ENCODE measurements around the gene SKA2.
"Not testable (repeated sequence)": the region's sequence is repeated elsewhere in the genome, so short reads cannot be mapped to it uniquely, and the experiment has no call there.

Gene SKA2

GRCh38 chr17:59097876-59098275, 57.1 kb downstream of the SKA2 start:
- DNase-seq (ENCODE audit: low spot score): no peak

DNA sequence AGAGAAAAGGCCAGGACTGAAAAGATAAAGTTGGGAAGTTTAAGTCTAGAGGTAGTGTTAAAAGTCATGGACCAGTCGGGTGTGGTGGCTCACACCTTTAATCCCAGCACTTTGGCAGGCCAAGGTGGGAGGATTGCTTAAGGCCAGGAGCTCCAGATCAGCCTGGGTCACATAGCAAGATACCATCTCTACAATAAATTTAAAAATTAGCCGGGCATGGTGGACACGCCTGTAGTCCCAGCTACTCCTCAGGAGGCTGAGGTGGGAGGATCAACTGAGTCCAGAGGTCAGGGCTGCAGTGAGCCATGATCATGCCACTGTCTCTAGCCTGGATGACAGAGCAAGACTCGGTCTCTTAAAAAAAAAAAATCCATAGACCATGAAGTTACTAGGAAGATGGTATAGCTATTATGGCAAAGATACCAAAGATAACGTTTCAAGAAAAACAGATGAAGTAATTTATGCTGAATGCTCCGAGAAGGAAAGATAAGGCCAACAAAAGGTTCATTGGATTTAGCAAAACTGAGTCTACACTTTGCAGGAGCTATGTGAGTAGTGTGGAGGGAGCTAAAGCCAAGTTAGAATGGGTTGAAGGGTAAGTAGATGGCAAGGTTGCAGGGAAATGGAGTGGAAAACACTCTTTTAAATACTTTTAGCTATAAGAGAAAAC, 60.0 kb downstream of the SKA2 start:
- no peak for DNase-seq (ENCODE audit: low spot score)

GRCh38 chr17:59093702-59094231, 61.2 kb downstream of the SKA2 start:
- DNase-seq (ENCODE audit: low spot score): no peak

DNA sequence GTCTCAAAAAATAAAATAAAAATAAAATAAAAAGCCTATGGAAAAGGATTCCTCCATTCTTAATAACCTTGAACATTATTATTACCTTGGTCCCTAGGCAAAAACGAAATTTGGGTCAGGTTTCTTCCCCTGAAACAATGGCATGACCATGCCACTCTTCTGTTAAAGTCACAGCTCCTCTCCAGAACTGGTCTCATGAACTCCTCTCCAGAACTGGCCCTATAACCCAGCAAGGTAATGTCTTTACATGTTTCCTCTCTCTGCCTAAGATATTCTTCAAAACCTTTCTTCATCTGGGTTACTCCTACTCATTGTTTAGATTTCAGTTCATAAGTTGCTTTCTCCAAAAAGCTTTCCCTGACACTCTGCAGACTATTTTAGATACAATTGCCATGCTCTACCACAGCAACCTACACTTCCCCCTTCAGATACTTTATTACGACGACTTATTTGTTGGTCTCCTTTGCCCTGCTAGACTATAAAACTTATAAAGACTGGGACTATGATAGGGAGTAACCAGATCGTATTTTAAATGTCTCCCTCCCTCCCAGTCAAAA, 61.8 kb downstream of the SKA2 start:
- DNase-seq (ENCODE audit: low spot score): no peak

GRCh38 chr17:59090593-59090992, 64.4 kb downstream of the SKA2 start:
- not testable (repeated sequence) for DNase-seq (ENCODE audit: low spot score)

GRCh38 chr17:59084154-59084553, 70.8 kb downstream of the SKA2 start:
- DNase-seq (ENCODE audit: low spot score): no peak

DNA sequence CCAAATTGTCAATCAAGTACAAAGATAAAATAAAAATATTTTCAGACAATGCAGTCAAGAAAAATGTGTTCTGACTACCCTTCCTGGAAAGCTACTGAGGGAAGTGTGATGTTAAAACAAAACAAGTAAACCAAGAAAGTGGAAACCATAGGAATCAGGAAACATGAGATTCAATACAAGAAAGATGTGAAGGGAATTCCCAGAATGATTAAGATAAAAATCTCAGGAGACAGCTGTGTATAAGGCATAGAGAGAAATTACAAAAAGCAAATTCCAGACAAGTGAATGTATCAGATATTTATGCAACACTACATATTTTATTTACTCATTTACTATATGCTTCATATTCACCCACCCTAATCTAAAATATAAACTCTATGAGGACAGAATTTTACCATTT, 80.5 kb downstream of the SKA2 start:
- DNase-seq (ENCODE audit: low spot score): no peak

- DNase-seq (ENCODE audit: low spot score): no peak
These were observed 81.0 kb downstream of the SKA2 start for GRCh38 chr17:59073972-59074371.

GRCh38 chr17:59069856-59070255, 85.1 kb downstream of the SKA2 start:
- DNase-seq (ENCODE audit: low spot score): no peak

DNA sequence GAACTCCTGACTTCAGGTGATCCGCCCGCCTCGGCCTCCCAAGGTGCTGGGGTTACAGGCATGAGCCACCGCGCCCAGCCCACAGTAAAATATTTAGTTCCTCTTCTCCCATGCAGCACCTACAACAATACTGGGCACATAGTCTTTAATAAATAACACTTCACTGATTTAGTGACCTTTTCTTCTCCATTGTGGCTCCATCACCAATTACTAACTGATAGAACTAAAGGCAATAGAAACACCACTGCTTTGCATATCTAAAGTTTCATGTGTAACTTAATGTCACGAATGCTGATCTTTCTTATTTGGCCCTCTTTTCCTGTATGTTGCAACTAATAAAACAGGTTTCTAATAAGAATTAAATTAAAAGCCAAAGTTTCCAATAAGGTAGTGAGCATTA, 87.2 kb downstream of the SKA2 start:
- no peak for DNase-seq (ENCODE audit: low spot score)

DNA sequence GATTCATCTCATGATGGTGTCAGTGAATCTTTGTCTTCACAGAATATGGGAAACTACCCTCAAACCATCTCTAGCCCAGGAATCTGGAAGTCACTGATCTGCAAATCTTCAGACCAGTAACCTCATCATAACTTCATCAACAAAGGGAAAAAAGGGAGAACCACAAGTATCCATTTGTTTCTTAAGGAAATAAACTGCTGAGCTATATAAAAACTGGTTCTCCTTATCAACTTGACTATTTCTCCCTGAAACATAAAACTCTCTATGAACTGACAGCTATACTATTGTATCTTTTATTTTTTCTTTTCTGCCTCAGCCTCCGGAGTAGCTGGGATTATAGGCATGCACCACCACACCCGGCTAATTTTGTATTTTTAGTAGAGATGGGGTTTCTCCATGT, 87.6 kb downstream of the SKA2 start:
- DNase-seq (ENCODE audit: low spot score): no peak

DNA sequence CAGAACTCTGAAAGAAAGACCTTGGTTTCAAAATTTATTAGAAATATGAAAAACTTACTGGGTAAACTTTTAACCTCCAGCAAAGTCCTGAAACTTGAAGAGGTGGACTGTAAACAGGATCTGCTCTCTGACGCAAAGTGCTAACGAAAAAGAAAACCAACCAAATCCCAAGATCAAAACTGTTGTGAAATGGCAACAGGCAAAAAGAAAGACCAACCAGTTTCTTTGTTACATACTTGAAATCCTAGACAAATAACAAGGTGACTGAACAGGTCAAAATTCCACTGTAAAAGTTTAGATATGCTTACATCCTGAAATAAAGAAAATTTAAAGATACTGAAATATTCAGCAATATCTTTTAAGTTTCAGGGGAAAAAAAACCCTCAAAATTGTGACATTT, 92.5 kb downstream of the SKA2 start:
- no peak for DNase-seq (ENCODE audit: low spot score)

All from iPS-NIHi11 (cell line).